SK-N-MC (cell line): ENCODE results near the gene CAV2.

Source experiments
- EZH2 ChIP-seq: fragments of 200-600 bp; sonication (generic); IDR thresholded peaks from one replicate; pipeline ENCODE4 v1.6.1; 2017; ENCODE audit warnings: antibody characterized with exemption
- POLR2AphosphoS5 ChIP-seq: IDR thresholded peaks from 2 replicates; pipeline ENCODE4 v1.6.1; 2012; ENCODE audit warnings: mild to moderate bottlenecking, low read depth, low read length, borderline replicate concordance

GRCh38 chr7:116511552-116512519, 12.3 kb downstream of the CAV2 start:
- no peak for TF ChIP-seq POLR2AphosphoS5
- TF ChIP-seq EZH2, result no peak
